Measurements from ENCODE around the gene PLEKHF1. TPM values are rescaled to one million over a fixed set of nuclear protein-coding genes. Genes with fewer than 3 reads are reported as not detected.

PLEKHF1 gene
- total RNA-seq, 2 donors from 2014 or later = 32.4 to 86.3 TPM

DNA sequence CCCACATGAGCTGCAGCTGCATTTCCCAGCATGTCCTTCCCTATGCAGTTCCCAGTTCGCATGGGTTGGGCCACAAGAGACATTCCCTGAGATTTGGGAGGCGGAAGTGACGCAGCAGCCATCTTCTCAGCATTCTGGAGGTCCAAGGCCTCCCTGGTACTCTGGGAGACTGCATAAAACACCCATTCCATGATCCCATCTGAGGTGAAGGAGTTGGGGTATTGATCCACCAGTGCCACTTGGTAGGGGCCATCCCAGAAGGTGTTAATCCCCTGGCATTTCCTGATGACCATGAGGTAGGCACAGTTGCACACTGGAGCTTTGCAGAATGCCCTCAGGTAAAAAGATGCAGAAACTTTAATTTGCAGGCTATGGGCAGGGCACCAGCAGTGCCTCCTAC lies 33.8 kb upstream of the PLEKHF1 start:
- no peak for DNase-seq (ENCODE audit: low spot score)
- H3K4me3 ChIP-seq = no peak overlapping the region
- H3K4me1 ChIP-seq = peaks cover 0 to 9% of the 10 kb centered on the region in 2 donors
- H3K36me3 ChIP-seq = no peaks in the 10 kb centered on the region
- H3K27me3 ChIP-seq = no peaks in the 10 kb centered on the region
- H3K27ac ChIP-seq = no peak overlapping the region
- no peaks in the 10 kb centered on the region for H3K9me3 ChIP-seq
- TF ChIP-seq, protein P1, sequence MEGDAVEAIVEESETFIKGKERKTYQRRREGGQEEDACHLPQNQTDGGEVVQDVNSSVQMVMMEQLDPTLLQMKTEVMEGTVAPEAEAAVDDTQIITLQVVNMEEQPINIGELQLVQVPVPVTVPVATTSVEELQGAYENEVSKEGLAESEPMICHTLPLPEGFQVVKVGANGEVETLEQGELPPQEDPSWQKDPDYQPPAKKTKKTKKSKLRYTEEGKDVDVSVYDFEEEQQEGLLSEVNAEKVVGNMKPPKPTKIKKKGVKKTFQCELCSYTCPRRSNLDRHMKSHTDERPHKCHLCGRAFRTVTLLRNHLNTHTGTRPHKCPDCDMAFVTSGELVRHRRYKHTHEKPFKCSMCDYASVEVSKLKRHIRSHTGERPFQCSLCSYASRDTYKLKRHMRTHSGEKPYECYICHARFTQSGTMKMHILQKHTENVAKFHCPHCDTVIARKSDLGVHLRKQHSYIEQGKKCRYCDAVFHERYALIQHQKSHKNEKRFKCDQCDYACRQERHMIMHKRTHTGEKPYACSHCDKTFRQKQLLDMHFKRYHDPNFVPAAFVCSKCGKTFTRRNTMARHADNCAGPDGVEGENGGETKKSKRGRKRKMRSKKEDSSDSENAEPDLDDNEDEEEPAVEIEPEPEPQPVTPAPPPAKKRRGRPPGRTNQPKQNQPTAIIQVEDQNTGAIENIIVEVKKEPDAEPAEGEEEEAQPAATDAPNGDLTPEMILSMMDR (IDR thresholded peaks at IDR 0.05) = no peak

DNA sequence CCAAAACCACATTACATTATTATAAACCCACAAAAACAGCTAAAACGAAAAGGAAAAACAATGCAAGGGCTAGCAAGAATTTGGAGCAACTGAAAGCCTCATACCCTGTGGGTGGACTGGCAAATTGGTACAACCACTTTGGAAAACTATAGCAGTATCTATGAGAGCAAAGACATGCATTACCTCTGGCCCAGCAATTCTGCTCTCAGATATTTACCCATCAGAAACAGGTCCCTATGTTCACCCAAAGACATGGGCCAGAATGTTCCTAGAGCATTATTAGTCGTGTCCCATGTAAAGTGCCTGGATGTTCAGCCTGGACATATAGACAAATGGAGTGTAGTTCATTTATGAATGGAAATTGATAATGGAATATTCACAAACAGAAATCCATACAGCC lies 31.3 kb upstream of the PLEKHF1 start:
- H3K36me3 ChIP-seq = no peaks in the 10 kb centered on the region
- TF ChIP-seq, protein P1 (IDR thresholded peaks at IDR 0.05) = no peak

DNA sequence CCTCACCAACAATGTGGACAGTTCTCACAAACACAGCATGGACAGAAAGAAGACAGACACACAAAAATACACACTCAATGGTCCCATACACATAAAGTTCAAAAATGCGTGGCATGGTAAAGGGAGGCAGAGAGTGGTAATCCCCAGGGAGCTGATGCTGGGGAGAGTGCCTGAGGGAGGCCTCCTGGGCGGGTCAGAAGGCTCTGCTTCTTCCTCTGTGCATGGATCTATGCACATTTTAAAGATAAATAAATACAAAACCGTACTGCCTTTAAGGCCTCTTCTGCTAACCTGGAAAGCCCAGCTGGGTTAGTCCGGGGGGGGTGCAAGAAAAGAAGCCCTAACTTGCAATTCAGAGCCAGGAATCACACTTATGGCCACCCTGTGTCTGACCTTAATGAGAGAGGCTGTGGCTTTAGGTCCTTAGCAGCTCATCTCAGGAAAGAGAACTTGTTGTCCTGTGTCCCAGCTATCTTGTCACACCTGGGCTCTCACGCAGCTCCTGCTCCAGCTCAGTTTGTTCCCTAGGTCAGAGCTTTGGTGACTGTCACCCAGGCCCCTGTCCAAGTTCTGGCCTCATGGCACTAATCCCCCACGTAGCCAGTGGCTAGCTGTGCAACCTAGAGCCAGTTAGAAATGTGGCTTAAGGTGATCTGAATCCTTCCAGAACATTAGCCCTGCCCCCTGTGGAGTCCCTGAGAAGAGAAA lies 30.7 kb upstream of the PLEKHF1 start:
- no peak overlapping the region for H3K4me3 ChIP-seq
- TF ChIP-seq, protein P1 (IDR thresholded peaks at IDR 0.05) = no peak
- H3K9me3 ChIP-seq = no peaks in the 10 kb centered on the region
- no peaks in the 10 kb centered on the region for H3K27me3 ChIP-seq
- DNase-seq (ENCODE audit: low spot score) = no peak
- H3K36me3 ChIP-seq = no peaks in the 10 kb centered on the region
- peaks cover 0 to 9% of the 10 kb centered on the region in 2 donors for H3K4me1 ChIP-seq
- peak overlapping the region; percentile 67 to 71 for H3K27ac ChIP-seq

More for the DNA sequence above, 31.3 kb upstream of the PLEKHF1 start:
- Histone ChIP-seq H3K4me3 (no peak overlapping the region), H3K9me3 (no peaks in the 10 kb centered on the region), H3K27me3 (no peaks in the 10 kb centered on the region), H3K27ac (peak overlapping the region; percentile 48 to 71), H3K4me1 (peaks cover 0 to 9% of the 10 kb centered on the region in 2 donors)
- DNase-seq (ENCODE audit: low spot score) = no peak

DNA sequence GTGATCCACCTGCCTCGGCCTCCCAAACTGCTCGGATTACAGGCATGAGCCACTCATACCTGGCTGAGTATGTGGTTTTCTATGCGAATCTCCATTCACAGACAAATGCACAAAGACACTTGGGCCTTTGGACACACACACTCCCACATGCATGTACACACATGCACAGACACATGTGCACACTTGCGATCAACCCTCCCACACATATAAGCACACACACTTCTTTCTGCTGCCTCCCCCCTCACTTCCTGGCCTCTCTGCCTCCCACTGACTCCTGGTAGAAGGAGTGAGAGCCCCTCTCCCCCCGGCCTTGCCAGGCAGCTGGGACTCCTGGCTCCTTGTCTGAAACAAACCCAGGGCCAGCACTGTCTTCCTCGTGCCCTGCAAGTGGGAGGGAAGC lies 29.3 kb upstream of the PLEKHF1 start:
- Histone ChIP-seq H3K27ac (no peak overlapping the region), H3K4me3 (no peak overlapping the region), H3K9me3 (no peaks in the 10 kb centered on the region), H3K27me3 (no peaks in the 10 kb centered on the region), H3K4me1 (peaks cover 0 to 9% of the 10 kb centered on the region in 2 donors), H3K36me3 (no peaks in the 10 kb centered on the region)
- no peak for DNase-seq (ENCODE audit: low spot score)
- TF ChIP-seq, protein P1 (IDR thresholded peaks at IDR 0.05) = no peak

DNA sequence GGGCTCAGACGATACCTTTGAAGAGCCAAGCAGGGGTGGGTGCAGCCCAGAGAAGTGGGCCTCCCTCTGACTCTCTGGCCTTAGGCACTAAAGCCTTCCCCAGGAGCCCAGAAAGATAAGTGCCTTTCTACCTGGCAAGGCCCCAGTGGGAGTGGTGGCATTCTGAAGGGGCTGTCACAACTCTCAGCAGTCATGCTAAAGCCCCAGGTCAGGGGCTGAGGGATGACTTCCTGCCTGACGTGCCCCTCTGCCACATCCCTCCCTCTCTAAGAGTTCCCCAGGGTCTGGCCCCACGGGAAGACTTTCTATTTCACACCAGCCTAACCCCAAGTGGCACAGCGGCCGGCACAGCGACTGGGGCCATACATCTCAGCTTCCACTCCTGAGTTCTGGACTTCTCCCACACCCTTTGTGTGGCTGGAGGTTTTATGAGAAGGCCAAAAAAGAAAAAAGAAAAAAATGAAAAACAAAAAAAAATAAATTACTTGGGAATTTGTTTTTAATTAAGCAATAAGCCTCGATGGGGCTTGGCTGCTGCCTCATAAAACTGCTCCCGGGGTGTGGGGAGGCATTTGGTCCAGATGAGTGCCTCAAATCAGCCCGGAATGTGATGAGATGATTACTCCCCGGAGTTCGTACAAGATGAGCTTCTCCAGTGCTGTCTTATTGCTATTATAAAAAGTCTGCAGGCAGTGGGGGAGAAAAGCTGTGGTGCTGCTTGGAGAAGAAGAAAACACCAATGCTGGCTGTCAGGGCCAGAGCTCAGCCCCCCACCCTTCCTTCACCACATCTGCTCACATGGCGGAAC lies 28.5 kb upstream of the PLEKHF1 start:
- DNase-seq (ENCODE audit: low spot score) = no peak
- Histone ChIP-seq H3K27ac (no peak overlapping the region), H3K4me1 (peaks cover 0 to 9% of the 10 kb centered on the region in 2 donors), H3K9me3 (no peaks in the 10 kb centered on the region), H3K4me3 (no peak overlapping the region), H3K36me3 (no peaks in the 10 kb centered on the region), H3K27me3 (no peaks in the 10 kb centered on the region)
- TF ChIP-seq, protein P1 (IDR thresholded peaks at IDR 0.05) = no peak
